Stomach (tissue), 9 donors: Measurements from ENCODE around the gene TTC28. TPM values are rescaled to one million over a fixed set of nuclear protein-coding genes. Genes with fewer than 3 reads are reported as not detected.

Experiments
- DNase-seq, 2 donors: peaks; one replicate each; pipeline versions ENCODE4 v3.0.0 to v3.0.0-alpha.2; 2013 to 2019
- H3K27ac ChIP-seq, 5 donors: fragments of 200-600 bp in 4 of 5; sonication (generic) in 4 of 5; one replicate each; pipeline ENCODE4 v1.5.1; 2013 to 2019; ENCODE audit warnings: mild to moderate bottlenecking in 1 of 5, moderate library complexity in 1 of 5
- H3K27me3 ChIP-seq, 3 donors: fragments of 200-600 bp; sonication (generic); one replicate each; pipeline ENCODE4 v1.5.1; 2017 to 2019; ENCODE audit warnings: mixed run types in 1 of 3
- H3K36me3 ChIP-seq, 4 donors: fragments of 200-600 bp; sonication (generic); 1 replicate in 3 of 4; 2 replicates in 1 of 4; pipeline ENCODE4 v1.5.1; 2016 to 2019
- H3K4me1 ChIP-seq, 4 donors: fragments of 200-600 bp; sonication (generic); one replicate each; pipeline ENCODE4 v1.5.1; 2016 to 2019
- H3K4me3 ChIP-seq, 4 donors: fragments of 200-600 bp; sonication (generic) in 3 of 4; one replicate each; pipeline ENCODE4 v1.5.1; 2016 to 2019; ENCODE audit warnings: mild to moderate bottlenecking in 1 of 4
- H3K9me3 ChIP-seq, 4 donors: fragments of 200-600 bp; sonication (generic); one replicate each; pipeline ENCODE4 v1.5.1; 2016 to 2019
- CTCF ChIP-seq, 7 experiments: fragments of 450-650 bp in 4 of 7; fragments of 200-600 bp in 3 of 7; sonication (generic) in 3 of 7; IDR thresholded peaks; one replicate each; pipeline ENCODE4 v1.5.1; 2016 to 2019; ENCODE audit warnings: antibody characterized with exemption in 7 of 7, control low read depth in 2 of 7, mild to moderate bottlenecking in 1 of 7
- EP300 ChIP-seq: sonication (generic); formaldehyde crosslinking; IDR thresholded peaks from one replicate; pipeline ENCODE4 v1.6.1; 2017; ENCODE audit warnings: antibody characterized with exemption
- POLR2A ChIP-seq, 4 donors: fragments of 450-650 bp; IDR thresholded peaks; one replicate each; pipeline ENCODE4 v1.6.1; 2016; ENCODE audit warnings: antibody characterized with exemption in 4 of 4, control low read depth in 2 of 4, mild to moderate bottlenecking in 1 of 4, moderate library complexity in 1 of 4
- POLR2AphosphoS5 ChIP-seq, 3 donors: sonication (generic); formaldehyde crosslinking; IDR thresholded peaks; one replicate each; pipeline ENCODE4 v1.6.1; 2016; ENCODE audit warnings: antibody characterized with exemption in 3 of 3
- WGBS, 5 donors: extraction: QIAGEN DNeasy Blood & Tissue Kit in 3 of 5; methylation state at CpG; one replicate each; pipeline versions ENCODE4 v1.1.5 to v1.1.7; 2013 to 2018; 5-methylcytosine and 5-hydroxymethylcytosine counted together
- intact Hi-C: fragments of 100-400 bp; cut with DNase I; formaldehyde crosslinking; loops from one replicate; pipeline ENCODE4 v1.15.1; 2023; ENCODE audit warnings: low total_unique reads
- polyA plus RNA-seq, 3 donors: library from polyadenylated mRNA; stranded (reverse); fragments of 200-250 nt; gene quantifications; one replicate each; pipeline ENCODE4 v1.2.3, GENCODE V29; 2013
- total RNA-seq, 5 donors: library from RNA; depleted of rRNA; stranded (reverse); fragments of >200 nt; gene quantifications; one replicate each; pipeline versions ENCODE4 v1.1.0 to v1.2.3, GENCODE V29; 2014 to 2016
- donor health status: healthy with polysubstance abuse.
- donor health status: Bipolar disorder and iron deficiency.
- donor health status: healthy.

The TTC28 gene
- total and polyA plus RNA-seq, 8 donors = 1.7 to 53.4 (median 24.6) TPM

- WGBS, 5 donors = 66 to 85% (median 68%) methylated on average over 1 of the region's 1 CpG
- intact Hi-C loops = no loop called here
- Histone ChIP-seq H3K27me3 (no peaks in the 10 kb centered on the region), H3K9me3 (no peaks in the 10 kb centered on the region), H3K4me3 (no peak overlapping the region), H3K4me1 (peaks cover 0 to 14% (median 0%) of the 10 kb centered on the region in 4 donors), H3K27ac (no peak overlapping the region), H3K36me3 (no peaks in the 10 kb centered on the region)
- no peak for TF ChIP-seq EP300
- TF ChIP-seq POLR2AphosphoS5 (IDR thresholded peaks at IDR 0.05) = no peak
- TF ChIP-seq CTCF (IDR thresholded peaks at IDR 0.05) = no peak
- no peak for TF ChIP-seq POLR2A (IDR thresholded peaks at IDR 0.05)
- no peak for DNase-seq
Observed at GRCh38 chr22:28314959-28315358, 364.7 kb downstream of the TTC28 start.

GRCh38 chr22:28310299-28310698 lies 369.3 kb downstream of the TTC28 start:
- Histone ChIP-seq H3K36me3 (no peaks in the 10 kb centered on the region), H3K27ac (no peak overlapping the region), H3K9me3 (no peaks in the 10 kb centered on the region), H3K4me3 (no peak overlapping the region), H3K4me1 (peaks cover 0 to 8% (median 0%) of the 10 kb centered on the region in 4 donors), H3K27me3 (no peaks in the 10 kb centered on the region)
- WGBS, 5 donors = 70 to 83% (median 83%) methylated on average over 1 of the region's 1 CpG
- DNase-seq = no peak
- TF ChIP-seq POLR2A (IDR thresholded peaks at IDR 0.05) = no peak
- TF ChIP-seq POLR2AphosphoS5 (IDR thresholded peaks at IDR 0.05) = no peak
- TF ChIP-seq CTCF (IDR thresholded peaks at IDR 0.05) = no peak
- no peak for TF ChIP-seq EP300
- intact Hi-C loops = no loop called here

- peaks cover 0 to under 1% (median 0%) of the 10 kb centered on the region in 4 donors for H3K36me3 ChIP-seq
- no peak overlapping the region for H3K4me3 ChIP-seq
- TF ChIP-seq POLR2A (IDR thresholded peaks at IDR 0.05) (no peak), CTCF (IDR thresholded peaks at IDR 0.05) (no peak), POLR2AphosphoS5 (IDR thresholded peaks at IDR 0.05) (no peak), EP300 (no peak)
- H3K4me1 ChIP-seq = peaks cover 0 to 20% (median 10%) of the 10 kb centered on the region in 4 donors
- DNase-seq = peak in 1 of 2 donors; percentile 71
- intact Hi-C loops = no loop called here
- no peak overlapping the region for H3K27ac ChIP-seq
- WGBS, 5 donors = 52 to 71% (median 61%) methylated on average over 2 of the region's 2 CpGs
- no peaks in the 10 kb centered on the region for H3K9me3 ChIP-seq
- no peaks in the 10 kb centered on the region for H3K27me3 ChIP-seq
Observed at GRCh38 chr22:28299753-28300152, 379.9 kb downstream of the TTC28 start.

GRCh38 chr22:28299309-28299708 lies 380.3 kb downstream of the TTC28 start:
- Histone ChIP-seq H3K27ac (no peak overlapping the region), H3K9me3 (no peaks in the 10 kb centered on the region), H3K4me3 (no peak overlapping the region), H3K27me3 (no peaks in the 10 kb centered on the region), H3K36me3 (peaks cover 0 to 3% (median 0%) of the 10 kb centered on the region in 4 donors), H3K4me1 (peaks cover 0 to 20% (median 10%) of the 10 kb centered on the region in 4 donors)
- intact Hi-C loops = no loop called here
- 62 to 77% (median 73%) methylated on average over 3 of the region's 3 CpGs for WGBS, 5 donors
- peak in 1 of 2 donors; percentile 17 for DNase-seq
- TF ChIP-seq EP300 (no peak), POLR2A (IDR thresholded peaks at IDR 0.05) (no peak), CTCF (IDR thresholded peaks at IDR 0.05) (no peak), POLR2AphosphoS5 (IDR thresholded peaks at IDR 0.05) (no peak)
